Mononuclear cell (primary cell): ENCODE results near the gene KLK11. TPM values are rescaled to one million over a fixed set of nuclear protein-coding genes. Genes with fewer than 3 reads are reported as not detected.

Experiments used
- H3K27me3 ChIP-seq: 2 replicates; pipeline ENCODE4 v1.6.0; 2011; ENCODE audit warnings: low read length, control low read depth; ENCODE audit not compliant: insufficient read depth
- H3K4me1 ChIP-seq: 2 replicates; pipeline ENCODE4 v1.5.1; 2011; ENCODE audit warnings: mild to moderate bottlenecking, low read length, control low read depth; ENCODE audit not compliant: insufficient read depth
- H3K4me3 ChIP-seq: 2 replicates; pipeline ENCODE4 v1.5.1; 2011; ENCODE audit warnings: mild to moderate bottlenecking, low read length, moderate library complexity
- H3K9me3 ChIP-seq: 2 replicates; pipeline ENCODE4 v1.5.1; 2011; ENCODE audit warnings: low read depth, mild to moderate bottlenecking, control low read depth, low read length
- total RNA-seq: library from RNA; depleted of rRNA; stranded (reverse); fragments of >200 nt; gene quantifications from one replicate; pipeline ENCODE4 v1.2.3, GENCODE V29; 2012

KLK11 gene
- total RNA-seq, 1 donor: not detected

DNA sequence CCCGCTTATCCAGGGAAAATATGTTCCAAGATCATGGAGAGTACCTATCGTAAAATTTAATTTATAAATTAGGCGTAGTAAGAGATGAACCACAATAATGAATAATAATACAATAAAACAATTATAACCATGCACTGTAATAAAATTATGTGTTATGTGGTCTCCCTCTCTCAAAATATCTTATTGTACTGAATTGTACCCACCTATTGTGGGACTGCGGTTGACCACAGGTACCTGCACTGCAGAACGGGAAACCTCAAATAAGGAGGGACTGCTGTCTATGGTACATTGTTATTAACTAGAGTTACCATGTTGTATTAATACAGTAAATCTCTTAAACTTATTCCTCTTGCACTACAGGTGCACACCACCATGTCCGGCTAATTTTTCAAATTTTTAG lies 13.7 kb upstream of the KLK11 start:
- Histone ChIP-seq H3K9me3 (no peaks in the 10 kb centered on the region), H3K4me1 (no peaks in the 10 kb centered on the region), H3K4me3 (no peak overlapping the region), H3K27me3 (no peaks in the 10 kb centered on the region)

DNA sequence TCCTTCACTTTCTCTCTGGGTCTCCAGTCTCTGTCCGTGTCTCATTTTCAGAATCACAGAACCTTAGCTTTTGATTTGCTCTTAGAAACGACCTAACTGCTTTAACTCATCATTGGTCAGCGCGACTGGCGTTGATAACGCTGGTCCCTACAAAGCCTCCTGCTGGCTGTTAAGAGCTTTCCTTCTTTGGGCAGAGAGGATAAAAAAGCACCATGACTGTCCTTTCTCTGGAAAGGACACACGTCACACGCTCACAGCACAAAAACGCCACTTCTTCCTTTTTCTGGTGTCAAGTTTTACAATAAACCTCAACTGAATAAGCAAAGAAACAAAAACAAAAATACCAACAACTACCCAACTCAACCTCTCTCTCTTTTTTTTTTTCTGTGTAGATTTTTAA lies 10.1 kb upstream of the KLK11 start:
- Histone ChIP-seq H3K9me3 (no peaks in the 10 kb centered on the region), H3K4me3 (no peak overlapping the region), H3K4me1 (no peaks in the 10 kb centered on the region), H3K27me3 (no peaks in the 10 kb centered on the region)

DNA sequence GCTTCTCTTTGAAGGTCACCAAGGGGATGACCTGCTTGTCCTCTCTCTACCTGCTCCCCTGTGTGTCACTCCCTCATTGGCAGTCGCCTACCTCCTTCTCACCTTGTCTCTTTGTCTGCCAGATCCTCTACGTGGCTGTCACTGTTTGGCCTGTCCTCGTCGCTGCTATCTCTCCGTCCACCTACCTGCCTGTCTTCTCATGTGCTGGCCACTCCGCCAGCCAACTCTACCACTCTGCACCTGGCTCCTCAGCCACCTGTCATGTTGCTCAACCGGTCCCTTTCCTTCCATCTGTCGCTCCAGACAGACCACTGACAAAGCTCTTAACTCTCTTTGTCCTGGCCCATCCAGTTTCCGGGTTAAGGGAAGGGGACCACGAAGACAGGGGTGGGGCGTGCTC lies 8.3 kb upstream of the KLK11 start, which contains the start of gene KLK12:
Gene KLK12, minus strand, starts transcription at position 299 of the 400 bp plus-strand sequence. CDS start 381 bp downstream, outside the sequence.
- Histone ChIP-seq H3K9me3 (no peaks in the 10 kb centered on the region), H3K27me3 (no peaks in the 10 kb centered on the region), H3K4me3 (no peak within 1 kb of the TSS), H3K4me1 (no peaks in the 10 kb centered on the region)

DNA sequence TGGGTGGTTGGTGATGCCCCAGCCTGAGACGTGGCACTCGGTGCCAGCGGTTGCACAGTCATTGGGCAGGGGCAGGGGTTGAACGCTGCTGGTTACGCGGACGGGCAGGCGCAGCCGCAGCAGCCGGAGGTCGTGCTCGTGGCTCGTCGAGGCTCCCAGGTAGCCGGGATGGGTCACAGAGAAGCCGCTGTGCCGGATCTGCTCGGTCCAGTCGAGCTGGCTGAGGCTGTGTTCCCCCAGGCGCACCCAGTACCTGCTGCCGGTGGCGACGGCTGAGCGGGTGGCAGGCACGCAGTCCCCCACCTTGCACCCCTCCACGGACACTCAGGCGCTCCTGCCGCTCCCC lies 5.4 kb upstream of the KLK11 start:
- Histone ChIP-seq H3K9me3 (no peaks in the 10 kb centered on the region), H3K4me3 (no peak overlapping the region), H3K4me1 (no peaks in the 10 kb centered on the region), H3K27me3 (no peaks in the 10 kb centered on the region)

DNA sequence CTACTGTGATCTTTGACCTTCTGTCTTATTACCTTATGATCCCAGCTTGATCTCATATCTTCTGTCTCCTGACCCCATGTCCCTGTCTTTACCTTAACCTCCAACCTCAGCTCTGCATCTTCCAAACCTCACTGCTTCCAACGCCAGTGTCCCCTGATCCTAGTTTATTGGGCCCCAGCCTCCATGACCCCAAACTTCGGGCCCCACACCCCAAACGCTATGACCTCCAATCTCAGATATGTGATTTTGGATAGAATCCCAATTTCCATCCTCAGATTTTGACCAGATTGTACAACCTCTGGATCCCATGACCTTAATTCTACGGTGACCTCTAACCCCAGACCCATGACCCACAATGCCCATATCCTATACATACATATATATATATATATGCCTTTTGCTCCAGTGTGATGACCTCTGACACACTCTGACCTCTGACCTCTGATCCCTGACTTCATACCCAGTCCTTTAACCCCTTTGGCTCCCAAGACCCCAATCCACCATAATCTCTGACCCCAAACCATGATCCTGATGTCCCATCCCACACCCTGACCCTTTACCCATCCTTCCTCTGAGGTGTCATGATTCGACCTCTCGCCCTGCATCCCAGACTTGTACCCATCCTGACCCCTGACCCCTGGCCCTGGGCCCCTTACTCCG lies 4.9 kb upstream of the KLK11 start:
- Histone ChIP-seq H3K4me3 (no peak overlapping the region), H3K27me3 (no peaks in the 10 kb centered on the region), H3K9me3 (no peaks in the 10 kb centered on the region), H3K4me1 (no peaks in the 10 kb centered on the region)

DNA sequence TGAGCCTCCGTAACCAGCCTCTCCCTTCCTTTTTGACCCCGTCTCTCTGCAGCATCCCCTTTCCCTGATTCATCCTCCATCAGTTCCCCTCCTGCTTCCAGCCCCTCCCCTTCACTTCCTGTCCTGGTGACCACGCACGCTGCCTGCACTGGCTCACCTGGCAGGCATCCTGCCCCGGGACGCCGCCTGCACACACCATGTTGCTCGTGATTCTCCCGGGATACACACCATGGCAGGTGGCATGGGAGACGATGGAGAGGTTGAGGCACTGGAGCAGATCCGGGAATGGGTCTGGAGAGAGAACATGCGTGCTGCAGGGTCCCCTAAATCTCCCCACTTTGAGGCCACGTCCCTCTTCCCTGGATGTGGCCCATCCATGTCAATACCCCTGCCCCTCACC lies 4.2 kb upstream of the KLK11 start:
- Histone ChIP-seq H3K9me3 (no peaks in the 10 kb centered on the region), H3K27me3 (no peaks in the 10 kb centered on the region), H3K4me1 (no peaks in the 10 kb centered on the region), H3K4me3 (no peak overlapping the region)

DNA sequence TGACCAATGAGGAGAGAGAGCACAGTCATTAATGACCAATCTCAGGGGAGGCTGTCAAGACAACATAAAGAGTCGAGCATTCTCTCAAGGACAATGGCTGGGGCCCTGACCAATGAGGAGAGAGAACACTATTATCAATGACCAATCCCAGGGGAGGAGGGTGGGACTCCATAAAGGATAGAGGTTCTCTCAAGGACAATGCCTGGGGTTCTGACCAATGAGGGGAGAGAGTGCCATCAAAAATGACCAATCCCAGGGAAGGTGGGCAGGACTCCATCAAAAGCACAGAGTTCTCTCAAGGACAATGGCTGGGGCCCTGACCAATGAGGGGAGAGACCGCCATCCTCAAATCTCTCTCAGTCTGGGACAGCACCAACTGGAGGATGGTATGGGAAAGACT lies 3.3 kb upstream of the KLK11 start:
- no peak overlapping the region for H3K4me3 ChIP-seq
- H3K27me3 ChIP-seq: no peaks in the 10 kb centered on the region
- no peaks in the 10 kb centered on the region for H3K4me1 ChIP-seq
- H3K9me3 ChIP-seq: no peaks in the 10 kb centered on the region

DNA sequence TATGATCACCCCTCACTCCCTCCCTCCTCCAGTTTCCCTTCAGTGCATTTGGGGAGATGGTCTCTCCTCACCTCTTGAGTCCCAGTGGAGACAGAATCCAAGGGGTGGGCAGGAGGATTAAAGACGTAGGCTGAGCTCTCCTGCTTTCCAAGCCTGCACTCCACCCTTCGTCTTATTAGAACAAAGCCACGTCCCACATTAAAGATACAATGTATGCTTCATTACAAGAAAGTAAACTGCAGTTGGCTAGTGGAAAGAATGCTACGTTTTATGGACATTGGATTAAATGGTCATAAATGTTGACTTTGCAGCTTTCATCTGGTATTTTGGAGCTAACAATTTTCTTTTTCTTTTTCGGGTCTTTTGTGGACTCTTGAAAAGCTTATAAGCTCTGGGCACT lies 1.5 kb upstream of the KLK11 start:
- no peaks in the 10 kb centered on the region for H3K4me1 ChIP-seq
- no peaks in the 10 kb centered on the region for H3K27me3 ChIP-seq
- H3K9me3 ChIP-seq: no peaks in the 10 kb centered on the region
- H3K4me3 ChIP-seq: no peak overlapping the region

DNA sequence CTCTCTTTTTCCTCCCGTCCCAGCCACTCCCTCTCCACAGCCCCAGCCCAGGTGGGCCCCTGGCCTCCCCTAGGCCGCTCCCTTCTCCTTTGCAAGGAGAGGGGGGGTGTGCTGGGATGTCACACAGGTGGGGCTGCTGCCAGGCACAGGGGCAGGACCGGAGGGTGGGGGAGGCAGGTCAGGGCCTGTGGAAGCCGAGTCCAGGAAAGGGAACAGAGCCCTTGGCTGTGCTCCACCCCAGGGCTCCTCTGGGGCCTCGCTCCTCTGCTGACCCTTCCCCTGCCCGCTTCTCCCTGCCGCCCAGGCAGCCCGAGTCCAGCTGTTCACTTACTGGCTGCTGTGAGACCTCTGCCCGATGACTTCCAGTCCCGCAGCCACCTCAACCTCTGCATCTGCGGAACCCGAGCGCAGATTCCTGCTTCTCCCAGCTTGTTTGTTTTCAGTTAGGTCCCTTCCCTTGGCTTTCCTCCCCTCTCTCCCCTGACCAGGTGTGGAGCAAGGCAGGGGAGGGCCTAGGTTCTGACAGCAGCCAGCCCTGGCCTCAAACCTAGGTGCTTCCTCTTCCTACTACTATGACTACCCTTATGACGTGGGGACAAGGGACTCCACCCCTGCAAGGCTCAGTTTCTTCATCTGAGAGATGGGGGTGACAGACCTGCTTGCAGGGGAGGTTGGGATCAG lies 850 bp upstream of the KLK11 start:
- Histone ChIP-seq H3K4me3 (no peak overlapping the region), H3K27me3 (no peaks in the 10 kb centered on the region), H3K9me3 (no peaks in the 10 kb centered on the region), H3K4me1 (no peaks in the 10 kb centered on the region)

DNA sequence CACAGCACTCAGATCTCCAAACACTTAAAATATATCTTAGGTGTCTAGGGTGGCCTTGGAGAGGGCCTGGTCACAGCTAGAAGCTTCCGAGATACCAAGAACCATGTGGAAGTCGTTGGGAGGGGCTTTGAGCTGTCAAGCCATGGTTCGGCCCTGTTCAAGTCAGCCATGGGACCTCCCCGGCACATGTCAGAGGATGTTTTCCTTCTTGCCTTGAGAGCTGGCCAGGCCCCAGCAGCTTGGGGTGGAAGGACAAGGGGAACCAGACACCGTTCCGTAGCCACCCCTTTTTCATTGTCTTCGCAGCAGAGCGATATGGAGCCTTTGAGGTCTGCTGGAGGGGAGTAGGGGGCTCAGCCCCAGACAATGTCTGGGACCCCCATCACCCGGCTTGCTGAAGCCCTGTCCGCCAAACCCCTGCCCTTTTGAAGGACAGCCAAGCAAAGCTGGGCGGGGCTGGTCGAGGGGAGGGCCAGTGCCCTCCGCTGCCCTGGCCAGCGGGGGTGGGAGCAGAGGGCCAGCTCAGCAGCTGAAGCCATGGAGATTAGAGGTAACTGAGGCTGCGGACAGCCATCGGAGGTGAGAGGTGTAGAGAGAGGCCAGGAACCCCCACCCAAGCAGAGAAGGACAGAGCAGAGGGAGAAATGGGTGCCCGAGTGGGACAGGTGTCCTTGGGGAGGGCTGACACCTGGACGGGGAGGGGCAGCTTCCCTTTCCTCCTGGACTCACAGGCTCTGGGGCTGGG lies 435 bp downstream of the KLK11 start:
- no peaks in the 10 kb centered on the region for H3K27me3 ChIP-seq
- H3K9me3 ChIP-seq: no peaks in the 10 kb centered on the region
- no peak overlapping the region for H3K4me3 ChIP-seq
- H3K4me1 ChIP-seq: no peaks in the 10 kb centered on the region

DNA sequence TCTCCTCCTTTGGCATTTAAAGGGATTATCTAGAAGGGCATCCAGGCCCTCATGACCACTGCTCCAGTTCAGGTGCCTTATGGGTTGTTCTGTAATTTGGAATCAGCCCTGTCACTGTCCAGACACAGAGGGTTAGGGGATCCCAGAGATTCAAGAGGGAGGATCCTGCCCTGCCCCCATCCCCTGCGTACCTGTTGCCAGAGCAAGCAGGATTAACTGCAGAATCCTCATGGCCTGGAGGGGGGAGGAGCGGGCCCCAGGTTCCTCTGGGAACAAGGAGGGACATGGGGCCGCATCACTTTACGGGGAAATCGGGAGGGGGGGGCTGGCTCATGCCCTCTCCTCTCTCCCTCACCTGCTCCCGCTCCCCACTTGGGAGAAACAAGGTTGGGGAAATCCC lies 1.0 kb downstream of the KLK11 start:
- no peaks in the 10 kb centered on the region for H3K9me3 ChIP-seq
- H3K4me3 ChIP-seq: no peak overlapping the region
- peaks cover 1% of the 10 kb centered on the region for H3K27me3 ChIP-seq
- H3K4me1 ChIP-seq: no peaks in the 10 kb centered on the region

DNA sequence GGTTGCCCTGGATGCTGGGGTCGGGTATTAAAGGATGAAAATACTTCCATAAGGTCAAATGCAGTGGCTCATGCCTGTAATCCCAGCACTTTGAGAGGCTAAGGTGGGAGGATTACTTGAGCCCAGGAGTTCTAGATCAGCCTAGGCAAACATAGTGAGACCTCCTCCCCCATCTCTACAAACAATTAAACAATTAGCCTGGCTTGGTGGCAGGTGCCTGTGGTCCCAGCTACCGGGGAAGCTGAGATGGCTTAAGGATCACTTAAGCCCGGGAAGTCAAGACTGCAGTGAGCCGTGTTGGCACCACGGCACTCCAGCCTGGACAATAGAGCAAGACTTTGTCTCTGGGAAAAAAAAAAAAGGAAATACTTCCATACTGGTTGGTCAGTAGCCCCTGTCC lies 1.5 kb downstream of the KLK11 start:
- Histone ChIP-seq H3K4me1 (no peaks in the 10 kb centered on the region), H3K27me3 (peaks cover 6% of the 10 kb centered on the region), H3K9me3 (no peaks in the 10 kb centered on the region), H3K4me3 (no peak overlapping the region)

DNA sequence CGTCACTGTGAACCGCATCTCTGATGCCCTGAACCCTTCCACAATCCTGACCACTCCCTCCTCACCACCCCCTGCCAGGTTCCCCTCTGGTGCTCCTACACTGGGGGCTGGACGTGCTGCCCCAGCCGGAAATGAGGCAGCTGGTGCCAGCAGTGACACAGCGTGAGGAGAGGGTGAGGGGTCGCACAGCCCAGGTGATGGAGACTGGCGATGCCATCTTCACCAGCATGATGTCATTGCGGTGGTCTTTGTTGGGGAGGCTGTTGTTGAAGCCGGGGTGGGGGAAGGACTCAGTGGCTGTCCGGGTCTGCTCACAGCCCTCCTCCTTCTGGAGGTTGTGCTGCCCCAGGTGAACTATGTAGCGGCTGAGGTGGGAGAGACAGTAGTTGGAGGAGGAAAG lies 2.5 kb downstream of the KLK11 start:
- Histone ChIP-seq H3K4me1 (peaks cover 5% of the 10 kb centered on the region), H3K4me3 (no peak overlapping the region), H3K9me3 (no peaks in the 10 kb centered on the region), H3K27me3 (peaks cover 13% of the 10 kb centered on the region)

DNA sequence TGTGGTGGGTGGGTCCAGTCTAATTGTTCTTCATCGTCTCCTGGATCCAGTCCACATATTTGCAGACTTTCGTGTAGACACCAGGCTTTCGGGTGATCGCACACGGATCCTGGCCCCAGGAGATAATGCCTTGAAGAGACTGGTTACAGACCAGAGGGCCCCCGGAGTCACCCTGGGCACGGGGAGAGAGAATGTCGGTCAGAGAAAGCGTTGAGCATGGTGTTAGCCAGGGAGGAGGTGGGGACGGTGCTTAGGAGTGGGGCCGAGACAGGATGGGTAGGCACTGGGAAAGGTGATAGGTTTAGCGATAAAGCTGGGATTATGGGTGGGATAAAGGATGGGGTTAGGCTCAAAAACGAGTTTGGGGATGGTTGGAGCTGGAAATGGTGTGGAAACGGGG lies 3.9 kb downstream of the KLK11 start:
- H3K9me3 ChIP-seq: no peaks in the 10 kb centered on the region
- peaks cover 22% of the 10 kb centered on the region for H3K27me3 ChIP-seq
- H3K4me3 ChIP-seq: no peak overlapping the region

DNA sequence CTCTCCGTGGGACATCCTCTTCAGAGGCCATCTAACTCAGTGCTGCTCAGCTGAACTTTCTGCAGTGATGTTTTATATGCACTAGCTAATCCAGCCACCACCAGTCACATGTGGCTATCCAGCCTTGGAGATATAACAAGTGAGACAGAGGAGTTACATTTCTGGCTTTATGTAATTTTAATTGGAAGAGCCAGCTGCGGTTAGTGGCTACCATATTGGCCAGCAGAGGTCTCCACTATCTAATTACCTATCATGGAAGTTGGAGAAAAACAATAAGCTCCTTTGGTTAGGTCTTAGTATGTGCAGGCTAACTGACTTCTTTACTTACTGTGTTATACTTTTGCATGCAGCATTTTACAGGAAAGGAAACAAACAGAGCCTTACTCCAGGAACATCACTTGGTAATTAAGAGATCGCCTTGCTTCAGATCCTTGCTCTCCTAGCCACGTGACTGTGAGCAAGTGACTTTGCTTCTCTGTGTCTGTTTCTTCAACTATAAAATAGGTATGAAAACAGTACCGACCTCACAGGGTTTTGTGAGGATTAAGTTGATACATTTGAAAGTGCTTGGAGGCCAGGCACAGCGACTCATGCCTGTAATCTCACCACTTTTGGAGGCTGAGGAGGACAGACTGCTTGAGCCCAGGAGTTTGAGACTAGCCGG lies 5.3 kb downstream of the KLK11 start:
- Histone ChIP-seq H3K27me3 (peaks cover 33% of the 10 kb centered on the region), H3K4me1 (peaks cover 6% of the 10 kb centered on the region), H3K4me3 (no peak overlapping the region), H3K9me3 (no peaks in the 10 kb centered on the region)

More for the DNA sequence above, 3.9 kb downstream of the KLK11 start:
- H3K4me1 ChIP-seq: peaks cover 6% of the 10 kb centered on the region
